HG02840 (cell line): ENCODE results near the gene DPYD.

Experiments
- ATAC-seq: cut with Tn5 transposase; IDR thresholded peaks from one replicate; pipeline ENCODE4 v1.9.1; 2021; ENCODE audit warnings: mild to moderate bottlenecking, moderate library complexity, moderate number of reproducible peaks; ENCODE audit not compliant: unreplicated experiment, low FRiP score

The DPYD gene

GRCh38 chr1:97920832-97921571, at the start of gene DPYD:
Gene DPYD, minus strand, starts transcription at chr1:97921034. Its CDS starts 112 bp downstream, at chr1:97920922.
- peak; percentile 87 for ATAC-seq

- ATAC-seq = no peak
Observed at GRCh38 chr1:97960470-97960869, 39.6 kb upstream of the DPYD start.

- ATAC-seq = no peak
Observed at GRCh38 chr1:97947695-97948094, 26.9 kb upstream of the DPYD start.

GRCh38 chr1:97943354-97943753, 22.5 kb upstream of the DPYD start:
- no peak for ATAC-seq

- ATAC-seq = no peak
Observed at GRCh38 chr1:97942161-97943123, 21.6 kb upstream of the DPYD start.

- no peak for ATAC-seq
Observed at GRCh38 chr1:97938285-97938642, 17.4 kb upstream of the DPYD start.

- no peak for ATAC-seq
Observed at GRCh38 chr1:97936976-97937375, 16.1 kb upstream of the DPYD start.

GRCh38 chr1:97934491-97934890, 13.7 kb upstream of the DPYD start:
- ATAC-seq = no peak

GRCh38 chr1:97929874-97930851, 9.3 kb upstream of the DPYD start:
- ATAC-seq = no peak

GRCh38 chr1:97926017-97926708, 5.3 kb upstream of the DPYD start:
- no peak for ATAC-seq

GRCh38 chr1:97925151-97925550, 4.3 kb upstream of the DPYD start:
- no peak for ATAC-seq

GRCh38 chr1:97923811-97924210, 3.0 kb upstream of the DPYD start:
- no peak for ATAC-seq

- ATAC-seq = peak; percentile 29
Observed at GRCh38 chr1:97920276-97920831, 480 bp downstream of the DPYD start.

- ATAC-seq = no peak
Observed at GRCh38 chr1:97919585-97920261, 1.1 kb downstream of the DPYD start.

GRCh38 chr1:97918961-97919360, 1.9 kb downstream of the DPYD start:
- ATAC-seq = no peak

GRCh38 chr1:97913506-97914139, 7.2 kb downstream of the DPYD start:
- ATAC-seq = no peak

GRCh38 chr1:97911266-97912215, 9.3 kb downstream of the DPYD start:
- ATAC-seq = no peak
